Spleen (tissue), 7 donors: Measurements from ENCODE around the gene COQ10A.

Experiments used
- POLR2A ChIP-seq, 3 donors: fragments of 450-650 bp; IDR thresholded peaks; one replicate each; pipeline ENCODE4 v1.5.1; 2017; ENCODE audit warnings: antibody characterized with exemption in 3 of 3, mild to moderate bottlenecking in 1 of 3
- TF ChIP-seq, protein P1 (sequence below), 11 experiments: fragments of 200-600 bp in 7 of 11; fragments of 450-650 bp in 4 of 11; sonication (generic) in 4 of 11; IDR thresholded peaks in 8 of 11; conservative IDR thresholded peaks in 3 of 11; 1 replicate in 7 of 11; 2 replicates in 4 of 11; pipeline versions ENCODE4 v1.4.0 to v1.8.0; 2016 to 2021; ENCODE audit warnings: antibody characterized with exemption in 11 of 11, inconsistent platforms in 4 of 11, mild to moderate bottlenecking in 1 of 11
- donor health status: DM: no; HTN: no; CAD: no; lungs with moderate emphysema.
- donor health status: DM: no; HTN: no; CAD: no.
- donor health status: DM: no; HTN: no; CAD: no.

DNA sequence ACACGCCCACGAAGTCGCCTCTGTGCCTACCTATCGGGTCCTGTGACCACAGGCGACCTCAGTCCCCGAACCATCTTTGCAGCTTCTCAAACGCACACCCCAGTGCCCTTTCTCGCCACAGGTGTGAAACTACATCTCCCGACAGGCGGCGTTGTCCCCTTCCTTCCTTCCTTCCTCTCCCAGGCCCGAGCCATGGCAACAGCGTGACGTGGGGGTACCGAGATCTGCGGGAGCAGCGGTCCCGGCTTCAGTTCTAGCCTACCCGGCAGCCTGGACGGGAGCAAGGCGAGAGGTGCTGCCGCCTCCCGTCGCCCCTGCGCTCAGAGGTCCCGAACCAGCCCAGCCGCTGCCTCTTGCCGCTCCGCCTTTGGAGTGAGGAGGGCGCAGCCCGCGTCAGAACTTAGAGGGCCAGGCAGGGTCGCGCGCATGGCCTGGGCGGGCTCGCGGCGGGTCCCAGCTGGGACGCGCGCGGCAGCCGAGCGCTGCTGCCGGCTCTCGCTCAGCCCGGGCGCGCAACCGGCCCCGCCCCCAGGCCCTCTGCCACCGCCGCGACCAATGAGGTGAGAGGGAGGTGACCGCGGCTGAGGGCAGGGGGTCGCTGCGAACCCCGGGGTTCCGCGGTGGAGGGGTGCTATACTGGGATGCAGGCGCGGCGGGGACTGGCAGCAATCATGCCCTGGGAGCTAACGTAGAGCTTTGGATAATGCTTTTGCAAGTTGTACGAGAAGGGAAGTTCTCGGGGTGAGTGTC lies at the start of gene COQ10A:
- TF ChIP-seq POLR2A (IDR thresholded peaks at IDR 0.05): peak in 2 of 3 donors; percentile 75 to 77
- TF ChIP-seq, protein P1, sequence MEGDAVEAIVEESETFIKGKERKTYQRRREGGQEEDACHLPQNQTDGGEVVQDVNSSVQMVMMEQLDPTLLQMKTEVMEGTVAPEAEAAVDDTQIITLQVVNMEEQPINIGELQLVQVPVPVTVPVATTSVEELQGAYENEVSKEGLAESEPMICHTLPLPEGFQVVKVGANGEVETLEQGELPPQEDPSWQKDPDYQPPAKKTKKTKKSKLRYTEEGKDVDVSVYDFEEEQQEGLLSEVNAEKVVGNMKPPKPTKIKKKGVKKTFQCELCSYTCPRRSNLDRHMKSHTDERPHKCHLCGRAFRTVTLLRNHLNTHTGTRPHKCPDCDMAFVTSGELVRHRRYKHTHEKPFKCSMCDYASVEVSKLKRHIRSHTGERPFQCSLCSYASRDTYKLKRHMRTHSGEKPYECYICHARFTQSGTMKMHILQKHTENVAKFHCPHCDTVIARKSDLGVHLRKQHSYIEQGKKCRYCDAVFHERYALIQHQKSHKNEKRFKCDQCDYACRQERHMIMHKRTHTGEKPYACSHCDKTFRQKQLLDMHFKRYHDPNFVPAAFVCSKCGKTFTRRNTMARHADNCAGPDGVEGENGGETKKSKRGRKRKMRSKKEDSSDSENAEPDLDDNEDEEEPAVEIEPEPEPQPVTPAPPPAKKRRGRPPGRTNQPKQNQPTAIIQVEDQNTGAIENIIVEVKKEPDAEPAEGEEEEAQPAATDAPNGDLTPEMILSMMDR (IDR thresholded peaks at IDR 0.05 in 8 of 11, conservative IDR thresholded peaks at IDR 0.05 in 3 of 11): peak; percentile 49 to 85 (median 71)
